PC-9 (cell line): ENCODE results near the gene LARGE1. TPM values are rescaled to one million over a fixed set of nuclear protein-coding genes. Genes with fewer than 3 reads are reported as not detected.

Experiments
- BruUV-seq: library from RNA; stranded (reverse); fragments of 400-500 nt; replicated peaks from 2 replicates; lab custom pipeline; 2021; lab: Mats Ljungman, UMichigan
- CTCF ChIA-PET: fragments of 300-600 bp; sonication (Branson Sonifier 250); formaldehyde crosslinking; loops from one replicate; lab custom pipeline; 2022; ENCODE audit warnings: antibody characterized with exemption; lab: Charles Lee
- POLR2A ChIA-PET: fragments of 300-600 bp; sonication (Branson Sonifier 250); formaldehyde crosslinking; loops from one replicate; lab custom pipeline; 2022; ENCODE audit warnings: antibody characterized with exemption; ENCODE audit not compliant: unreplicated experiment; lab: Charles Lee
- DNase-seq, 2 experiments: peaks; one replicate each; pipeline versions ENCODE4 v3.0.0 to v3.0.0-alpha.2; 2015 to 2022; ENCODE audit warnings: mixed read lengths in 1 of 2
- H2AFZ ChIP-seq: fragments of 200-600 bp; sonication (generic); 2 replicates; pipeline ENCODE4 v1.8.1; 2017; ENCODE audit warnings: antibody characterized with exemption
- H3F3A ChIP-seq: fragments of 200-600 bp; sonication (generic); 2 replicates; pipeline ENCODE4 v1.8.1; 2017; ENCODE audit warnings: antibody characterized with exemption, mild to moderate bottlenecking, low read depth; ENCODE audit not compliant: insufficient read depth
- H3K27ac ChIP-seq: fragments of 200-600 bp; sonication (generic); 2 replicates; pipeline ENCODE4 v1.6.1; 2016; ENCODE audit warnings: mixed run types
- H3K27me3 ChIP-seq: fragments of 200-600 bp; sonication (generic); 2 replicates; pipeline ENCODE4 v1.6.1; 2016; ENCODE audit warnings: low read depth, mixed run types; ENCODE audit not compliant: insufficient read depth
- H3K36me3 ChIP-seq: fragments of 200-600 bp; sonication (generic); 2 replicates; pipeline ENCODE4 v1.6.1; 2016; ENCODE audit warnings: low read depth, mixed run types
- H3K4me1 ChIP-seq: fragments of 200-600 bp; sonication (generic); replicated peaks from 2 replicates; pipeline ENCODE4 v1.6.1; 2016; ENCODE audit warnings: mixed run types; ENCODE audit not compliant: insufficient read depth
- H3K4me2 ChIP-seq: fragments of 200-600 bp; sonication (generic); 2 replicates; pipeline ENCODE4 v1.6.1; 2017; ENCODE audit warnings: mixed run types
- H3K4me3 ChIP-seq: fragments of 200-600 bp; sonication (generic); 2 replicates; pipeline ENCODE4 v1.6.1; 2016; ENCODE audit warnings: mixed run types
- H3K79me2 ChIP-seq: fragments of 200-600 bp; sonication (generic); 2 replicates; pipeline ENCODE4 v1.6.1; 2017; ENCODE audit warnings: low read depth, mixed run types
- H3K9me2 ChIP-seq: fragments of 200-600 bp; sonication (generic); 2 replicates; pipeline ENCODE4 v1.8.1; 2017; ENCODE audit warnings: mild to moderate bottlenecking; ENCODE audit not compliant: insufficient read depth
- H3K9me3 ChIP-seq: fragments of 200-600 bp; sonication (generic); 2 replicates; pipeline ENCODE4 v1.8.1; 2016; ENCODE audit warnings: low read depth; ENCODE audit not compliant: insufficient read depth
- H4K20me1 ChIP-seq: fragments of 200-600 bp; sonication (generic); 2 replicates; pipeline ENCODE4 v1.8.1; 2017; ENCODE audit not compliant: insufficient read depth
- CTCF ChIP-seq: fragments of 200-600 bp; sonication (generic); conservative IDR thresholded peaks from 2 replicates; pipeline ENCODE4 v1.6.1; 2017; ENCODE audit warnings: mixed run types, antibody characterized with exemption, mild to moderate bottlenecking, moderate library complexity
- EZH2 ChIP-seq: fragments of 200-600 bp; sonication (generic); IDR thresholded peaks from 2 replicates; pipeline ENCODE4 v1.8.0; 2017; ENCODE audit warnings: antibody characterized with exemption, low read depth
- intact Hi-C: fragments of 100-400 bp; cut with micrococcal nuclease; formaldehyde crosslinking; loops from one replicate; pipeline ENCODE4 v1.10.0; 2022; ENCODE audit not compliant: unreplicated experiment
- total RNA-seq: library from RNA; stranded (reverse); gene quantifications from 2 replicates; pipeline ENCODE4 v1.2.3, GENCODE V29; 2021

The LARGE1 gene
- total RNA-seq, 1 experiment from 2014 or later, result 12.5 TPM

GRCh38 chr22:33329398-33329797, 590.9 kb downstream of the LARGE1 start:
- no TSS peak for BruUV-seq
- Histone ChIP-seq H3K79me2 (no peaks in the 10 kb centered on the region), H3K27me3 (no peaks in the 10 kb centered on the region), H4K20me1 (no peaks in the 10 kb centered on the region), H3K4me3 (no peak overlapping the region), H2AFZ (no peak overlapping the region), H3K27ac (no peak overlapping the region), H3K9me2 (no peaks in the 10 kb centered on the region), H3K4me1 (no peaks in the 10 kb centered on the region), H3K4me2 (no peak overlapping the region), H3K9me3 (no peaks in the 10 kb centered on the region), H3K36me3 (no peaks in the 10 kb centered on the region), H3F3A (no peaks in the 10 kb centered on the region)
- no peak for DNase-seq
- POLR2A ChIA-PET, result no interaction called here
- TF ChIP-seq EZH2, result no peak
- no peak for TF ChIP-seq CTCF
- intact Hi-C loops, result no loop called here
- CTCF ChIA-PET, result no interaction called here

DNA sequence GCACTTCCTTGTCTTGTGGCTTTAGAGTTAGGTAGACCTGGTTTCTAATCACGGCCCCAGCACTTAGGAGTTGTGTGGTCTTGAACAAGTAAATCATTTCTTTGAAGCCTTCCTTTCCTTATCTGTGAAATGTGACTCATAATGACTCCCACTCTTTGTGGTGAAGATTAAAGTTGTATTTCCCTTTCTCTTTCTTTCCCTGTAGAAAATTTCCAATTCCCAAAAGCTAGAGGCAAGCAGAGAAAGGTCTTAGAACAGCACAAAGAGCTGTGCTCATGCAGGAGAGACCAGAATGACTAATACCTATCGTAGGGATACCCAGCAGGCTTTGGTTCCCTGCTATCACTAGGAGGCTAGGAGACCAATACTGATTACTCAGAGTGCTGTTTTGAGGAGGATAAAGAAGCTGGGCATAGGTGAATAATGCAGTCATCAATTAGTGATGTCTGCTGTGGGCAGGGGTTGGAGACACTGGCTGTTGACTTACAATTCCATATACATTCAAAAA, 591.4 kb downstream of the LARGE1 start:
- CTCF ChIA-PET, result no interaction called here
- Histone ChIP-seq H2AFZ (no peak overlapping the region), H3K4me2 (no peak overlapping the region), H3K27ac (no peak overlapping the region), H3K9me3 (no peaks in the 10 kb centered on the region), H4K20me1 (no peaks in the 10 kb centered on the region), H3K4me1 (no peaks in the 10 kb centered on the region), H3K4me3 (no peak overlapping the region), H3K36me3 (no peaks in the 10 kb centered on the region), H3F3A (no peaks in the 10 kb centered on the region), H3K9me2 (no peaks in the 10 kb centered on the region), H3K27me3 (no peaks in the 10 kb centered on the region), H3K79me2 (no peaks in the 10 kb centered on the region)
- POLR2A ChIA-PET, result no interaction called here
- DNase-seq, result peak; percentile 18 to 67
- BruUV-seq, result no TSS peak
- intact Hi-C loops, result no loop called here
- TF ChIP-seq CTCF (no peak), EZH2 (no peak)

DNA sequence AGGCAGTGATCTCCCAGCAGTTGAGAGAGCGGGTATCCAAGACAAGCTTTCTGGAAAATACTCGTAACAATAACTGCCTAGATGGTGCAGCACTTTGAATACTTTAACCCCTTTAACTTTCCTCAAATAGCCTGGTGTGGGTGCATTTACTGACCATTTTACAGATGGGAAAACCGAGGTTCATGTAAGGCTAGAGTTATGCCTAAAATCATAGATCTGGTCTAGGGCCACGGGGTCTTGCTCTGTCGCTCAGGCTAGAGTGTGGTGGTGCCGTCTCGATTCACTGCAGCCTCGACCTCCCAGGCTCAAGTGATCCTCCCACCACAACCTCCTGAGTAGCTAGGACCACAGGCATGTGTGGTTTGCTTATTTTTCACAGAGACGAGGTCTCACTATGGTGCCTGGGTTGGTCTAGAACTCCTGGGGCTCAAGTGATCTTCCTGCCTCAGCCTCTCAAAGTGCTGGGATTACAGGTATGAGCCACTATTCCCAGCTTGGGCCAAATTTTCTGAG, 592.9 kb downstream of the LARGE1 start:
- BruUV-seq, result no TSS peak
- no peak for DNase-seq
- Histone ChIP-seq H4K20me1 (no peaks in the 10 kb centered on the region), H3K27me3 (peaks cover 5% of the 10 kb centered on the region; the same call in 1 of the 2 replicates), H3K9me2 (no peaks in the 10 kb centered on the region), H3K36me3 (no peaks in the 10 kb centered on the region), H3K9me3 (no peaks in the 10 kb centered on the region), H3K79me2 (no peaks in the 10 kb centered on the region), H3K4me3 (no peak overlapping the region), H3K4me2 (no peak overlapping the region), H3K4me1 (no peaks in the 10 kb centered on the region), H2AFZ (no peak overlapping the region), H3F3A (no peaks in the 10 kb centered on the region), H3K27ac (no peak overlapping the region)
- CTCF ChIA-PET, result no interaction called here
- no peak for TF ChIP-seq CTCF
- no peak for TF ChIP-seq EZH2
- intact Hi-C loops, result no loop called here
- POLR2A ChIA-PET, result no interaction called here
